Endodermal cell (in vitro differentiated cells): Measurements from ENCODE around the gene SLIT2. TPM values are rescaled to one million over a fixed set of nuclear protein-coding genes. Genes with fewer than 3 reads are reported as not detected.

ENCODE experiments used
- DNase-seq: peaks from one replicate; pipeline ENCODE4 v3.0.0-alpha.2; 2017
- H3K27ac ChIP-seq: 2 replicates; pipeline ENCODE4 v1.5.1; 2013; ENCODE audit warnings: mild to moderate bottlenecking, low read depth, low read length, moderate library complexity
- H3K27me3 ChIP-seq: 2 replicates; pipeline ENCODE4 v1.6.1; 2013; ENCODE audit warnings: mild to moderate bottlenecking, low read length, moderate library complexity; ENCODE audit not compliant: insufficient read depth, control insufficient read depth, poor library complexity, severe bottlenecking
- H3K36me3 ChIP-seq: 2 replicates; pipeline ENCODE4 v1.7.0; 2013; ENCODE audit warnings: mild to moderate bottlenecking, low read length, moderate library complexity; ENCODE audit not compliant: control insufficient read depth, insufficient read depth
- H3K4me1 ChIP-seq: one replicate; pipeline ENCODE4 v1.7.0; 2013; ENCODE audit warnings: low read length; ENCODE audit not compliant: control insufficient read depth, insufficient read depth
- H3K4me3 ChIP-seq: 2 replicates; pipeline ENCODE4 v1.5.1; 2013; ENCODE audit warnings: mild to moderate bottlenecking, low read length, moderate library complexity
- H3K9ac ChIP-seq: 2 replicates; pipeline ENCODE4 v1.6.1; 2013; ENCODE audit warnings: mild to moderate bottlenecking, low read length, moderate library complexity; ENCODE audit not compliant: poor library complexity, severe bottlenecking; ENCODE audit errors: extremely low read depth
- H3K9me3 ChIP-seq: 2 replicates; pipeline ENCODE4 v1.6.1; 2013; ENCODE audit warnings: mild to moderate bottlenecking, low read length, moderate library complexity; ENCODE audit not compliant: control insufficient read depth
- H3K27ac Mint-ChIP-seq: 2 replicates; pipeline ENCODE4 v1.8.0; 2020; ENCODE audit warnings: mixed read lengths
- H3K27me3 Mint-ChIP-seq: 2 replicates; pipeline ENCODE4 v1.8.0; 2021; ENCODE audit warnings: mild to moderate bottlenecking, mixed read lengths; ENCODE audit not compliant: insufficient read depth
- H3K36me3 Mint-ChIP-seq: 2 replicates; pipeline ENCODE4 v1.8.0; 2020; ENCODE audit warnings: low read depth, mixed read lengths
- H3K4me1 Mint-ChIP-seq: 2 replicates; pipeline ENCODE4 v1.8.0; 2020; ENCODE audit warnings: mixed read lengths
- H3K4me3 Mint-ChIP-seq: 2 replicates; pipeline ENCODE4 v1.8.0; 2020; ENCODE audit warnings: mild to moderate bottlenecking, moderate library complexity, mixed read lengths
- H3K9me3 Mint-ChIP-seq: 2 replicates; pipeline ENCODE4 v1.8.0; 2020; ENCODE audit warnings: mild to moderate bottlenecking, mixed read lengths
- whole genome bisulfite sequencing, 2 experiments: methylation state at CpG; one replicate each; pipeline versions ENCODE4 v1.1.5 to v1.1.7; 2013; ENCODE audit warnings: missing lambda C conversion rate in 2 of 2, mixed read lengths in 1 of 2; ENCODE audit not compliant: insufficient coverage in 1 of 2, insufficient read length in 1 of 2; 5-methylcytosine and 5-hydroxymethylcytosine counted together
- total RNA-seq, 2 donors: library from RNA; stranded (reverse); fragmentation: NEBNext Ultra II Directional in 1 of 2; extraction: Animal tissue kit (Norgen Biotek cat#: 25700) in 1 of 2; gene quantifications; 2 replicates in 1 of 2; 3 replicates in 1 of 2; pipeline ENCODE4 v1.2.1, GENCODE V29; 2021
- TF ChIP-seq, protein P1 (sequence below): fragments of 200-600 bp; sonication (generic); conservative IDR thresholded peaks from 2 replicates; pipeline ENCODE4 v1.5.0; 2021; ENCODE audit warnings: antibody characterized with exemption, mild to moderate bottlenecking

SLIT2 gene
- total RNA-seq, 2 donors from 2014 or later = 3.4 to 3.5 TPM

DNA sequence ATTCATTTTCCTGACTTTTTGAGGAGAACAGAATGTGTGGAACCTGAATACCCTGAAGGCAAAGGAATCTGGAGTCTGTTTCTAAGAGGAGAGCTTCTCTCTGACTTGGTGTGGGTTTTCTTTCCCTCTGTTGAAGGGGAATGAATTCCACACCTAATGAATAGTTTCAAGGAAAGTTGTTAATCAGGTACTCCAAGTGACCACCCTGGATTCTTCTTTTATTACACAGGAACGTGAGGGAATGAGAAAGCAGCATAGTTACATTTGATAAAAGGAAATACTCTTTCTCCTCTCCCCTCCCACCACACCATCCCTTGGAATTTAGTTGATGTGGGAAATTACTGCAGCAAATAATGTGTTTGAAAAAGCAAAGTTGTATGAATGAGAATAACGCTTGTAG lies 29.7 kb downstream of the SLIT2 start:
- Histone ChIP-seq H3K27me3 (no peaks in the 10 kb centered on the region), H3K9ac (no peak overlapping the region), H3K36me3 (no peaks in the 10 kb centered on the region), H3K4me3 (no peak overlapping the region), H3K9me3 (no peaks in the 10 kb centered on the region), H3K4me1 (peaks cover 14% of the 10 kb centered on the region), H3K27ac (peak overlapping the region; percentile 45)
- Mint-ChIP-seq H3K4me3 (no peak overlapping the region), H3K4me1 (peaks cover 48% of the 10 kb centered on the region), H3K27ac (no peak overlapping the region), H3K36me3 (no peaks in the 10 kb centered on the region), H3K27me3 (peaks cover 19% of the 10 kb centered on the region), H3K9me3 (no peaks in the 10 kb centered on the region)
- 69% methylated on average over 2 of the region's 2 CpGs; no CpG with 5 or more reads in 1 of the 2 experiments for WGBS, 2 experiments
- DNase-seq = no peak
- TF ChIP-seq, protein P1, sequence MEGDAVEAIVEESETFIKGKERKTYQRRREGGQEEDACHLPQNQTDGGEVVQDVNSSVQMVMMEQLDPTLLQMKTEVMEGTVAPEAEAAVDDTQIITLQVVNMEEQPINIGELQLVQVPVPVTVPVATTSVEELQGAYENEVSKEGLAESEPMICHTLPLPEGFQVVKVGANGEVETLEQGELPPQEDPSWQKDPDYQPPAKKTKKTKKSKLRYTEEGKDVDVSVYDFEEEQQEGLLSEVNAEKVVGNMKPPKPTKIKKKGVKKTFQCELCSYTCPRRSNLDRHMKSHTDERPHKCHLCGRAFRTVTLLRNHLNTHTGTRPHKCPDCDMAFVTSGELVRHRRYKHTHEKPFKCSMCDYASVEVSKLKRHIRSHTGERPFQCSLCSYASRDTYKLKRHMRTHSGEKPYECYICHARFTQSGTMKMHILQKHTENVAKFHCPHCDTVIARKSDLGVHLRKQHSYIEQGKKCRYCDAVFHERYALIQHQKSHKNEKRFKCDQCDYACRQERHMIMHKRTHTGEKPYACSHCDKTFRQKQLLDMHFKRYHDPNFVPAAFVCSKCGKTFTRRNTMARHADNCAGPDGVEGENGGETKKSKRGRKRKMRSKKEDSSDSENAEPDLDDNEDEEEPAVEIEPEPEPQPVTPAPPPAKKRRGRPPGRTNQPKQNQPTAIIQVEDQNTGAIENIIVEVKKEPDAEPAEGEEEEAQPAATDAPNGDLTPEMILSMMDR = no peak

DNA sequence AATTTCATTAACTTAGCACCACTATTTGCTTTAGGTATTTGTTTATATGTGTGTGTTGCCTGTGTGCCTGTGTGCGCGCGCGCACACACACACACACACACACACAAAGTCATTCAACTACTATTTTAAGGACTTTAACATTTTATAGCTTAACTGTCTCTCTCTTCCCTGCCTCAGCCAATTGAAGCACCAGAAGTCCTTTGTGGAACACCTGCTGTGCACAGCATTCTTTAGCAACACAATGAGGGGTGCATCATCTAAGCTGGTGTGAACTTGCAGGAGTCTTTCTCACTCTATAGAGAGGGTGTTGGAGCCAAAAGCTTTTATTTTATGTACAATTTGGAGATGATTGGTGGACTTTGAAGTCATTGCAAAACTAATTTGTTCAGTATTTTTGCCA lies 31.3 kb downstream of the SLIT2 start:
- Mint-ChIP-seq H3K4me3 (no peak overlapping the region), H3K4me1 (peaks cover 44% of the 10 kb centered on the region), H3K36me3 (no peaks in the 10 kb centered on the region), H3K9me3 (no peaks in the 10 kb centered on the region), H3K27me3 (peaks cover 22% of the 10 kb centered on the region), H3K27ac (no peak overlapping the region)
- H3K27me3 ChIP-seq = no peaks in the 10 kb centered on the region
- no peak overlapping the region for H3K9ac ChIP-seq
- no peak overlapping the region for H3K27ac ChIP-seq
- DNase-seq = peak; percentile 90
- H3K4me3 ChIP-seq = no peak overlapping the region
- no peaks in the 10 kb centered on the region for H3K9me3 ChIP-seq
- peaks cover 17% of the 10 kb centered on the region for H3K4me1 ChIP-seq
- no peaks in the 10 kb centered on the region for H3K36me3 ChIP-seq
- TF ChIP-seq, protein P1 = no peak
- WGBS, 2 experiments = 19% methylated on average over 4 of the region's 4 CpGs; no CpG with 5 or more reads in 1 of the 2 experiments

DNA sequence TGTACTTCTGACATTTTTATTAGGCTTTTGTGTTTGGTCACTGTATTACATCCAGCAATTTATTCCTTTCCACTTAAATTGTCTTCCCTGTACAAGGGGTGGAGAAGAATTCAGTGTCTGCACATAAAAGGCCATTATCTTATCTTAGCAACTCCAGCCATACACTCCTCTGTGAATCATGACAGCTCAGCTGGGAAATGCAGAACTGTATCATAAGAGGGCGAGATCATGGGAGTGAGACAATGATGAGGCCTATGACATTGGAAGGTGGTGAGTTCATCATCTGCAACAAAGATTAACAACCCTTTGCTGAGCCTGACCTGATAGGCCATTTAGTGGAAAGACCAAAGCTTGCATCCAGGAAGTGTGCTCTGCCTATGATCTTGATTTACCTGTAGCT lies 33.3 kb downstream of the SLIT2 start:
- DNase-seq = no peak
- Mint-ChIP-seq H3K36me3 (no peaks in the 10 kb centered on the region), H3K27me3 (peaks cover 26% of the 10 kb centered on the region), H3K4me1 (peaks cover 40% of the 10 kb centered on the region), H3K4me3 (no peak overlapping the region), H3K27ac (no peak overlapping the region), H3K9me3 (no peaks in the 10 kb centered on the region)
- no peak overlapping the region for H3K9ac ChIP-seq
- peaks cover 17% of the 10 kb centered on the region for H3K4me1 ChIP-seq
- no peak overlapping the region for H3K4me3 ChIP-seq
- TF ChIP-seq, protein P1 = no peak
- no peaks in the 10 kb centered on the region for H3K36me3 ChIP-seq
- no peak overlapping the region for H3K27ac ChIP-seq
- no peaks in the 10 kb centered on the region for H3K9me3 ChIP-seq
- 100% methylated on average over 1 of the region's 1 CpG for WGBS, 2 experiments
- no peaks in the 10 kb centered on the region for H3K27me3 ChIP-seq
